Adrenal gland (tissue), 12 donors: ENCODE measurements around the gene RGS19. TPM values are rescaled to one million over a fixed set of nuclear protein-coding genes. Genes with fewer than 3 reads are reported as not detected.

Experiments
- DNase-seq, 7 donors: peaks; one replicate each; pipeline ENCODE4 v3.0.0-alpha.2; 2019 to 2020
- H3K27ac ChIP-seq, 5 donors: fragments of 200-600 bp; sonication (generic) in 4 of 5; 1 replicate in 3 of 5; 2 replicates in 2 of 5; pipeline versions ENCODE4 v1.5.1 to v1.8.0; 2016 to 2020; ENCODE audit warnings: mild to moderate bottlenecking in 1 of 5
- H3K27me3 ChIP-seq: fragments of 200-600 bp; 2 replicates; pipeline ENCODE4 v1.8.0; 2021
- H3K36me3 ChIP-seq, 2 donors: fragments of 200-600 bp; replicated peaks in 1 of 2; 1 replicate in 1 of 2; 2 replicates in 1 of 2; pipeline versions ENCODE4 v1.5.1 to v1.8.0; 2018 to 2022
- H3K4me1 ChIP-seq, 2 donors: fragments of 200-600 bp; replicated peaks in 1 of 2; 1 replicate in 1 of 2; 2 replicates in 1 of 2; pipeline versions ENCODE4 v1.5.1 to v1.8.0; 2018 to 2021
- H3K4me3 ChIP-seq, 4 donors: fragments of 200-600 bp; sonication (generic) in 3 of 4; one replicate each; pipeline ENCODE4 v1.5.1; 2016 to 2018
- H3K9me3 ChIP-seq, 3 donors: fragments of 200-600 bp; sonication (generic) in 1 of 3; replicated peaks in 1 of 3; 1 replicate in 2 of 3; 2 replicates in 1 of 3; pipeline versions ENCODE4 v1.5.1 to v1.8.0; 2016 to 2021
- POLR2A ChIP-seq, 2 donors: fragments of 450-650 bp; IDR thresholded peaks; one replicate each; pipeline ENCODE4 v1.6.1; 2017; ENCODE audit warnings: antibody characterized with exemption in 2 of 2, mild to moderate bottlenecking in 2 of 2, moderate library complexity in 1 of 2
- WGBS, 4 donors: extraction: QIAGEN DNeasy Blood & Tissue Kit in 2 of 4; methylation state at CpG; one replicate each; pipeline versions ENCODE4 v1.1.5 to v1.1.7; 2013 to 2017; 5-methylcytosine and 5-hydroxymethylcytosine counted together
- intact Hi-C, 2 donors: fragments of 100-400 bp; cut with DNase I; formaldehyde crosslinking; loops; one replicate each; pipeline versions ENCODE4 v1.14.1 to v1.15.0; 2022 to 2023
- polyA plus RNA-seq, 3 donors: library from polyadenylated mRNA; stranded (reverse); fragments of 200-250 nt in 2 of 3; fragments of 350-450 nt in 1 of 3; fragmentation: Illumina TruSeq in 1 of 3; extraction: RNeasy Lipid Tissue Mini Kit (QIAGEN cat#74804) in 1 of 3; gene quantifications; one replicate each; pipeline ENCODE4 v1.2.3, GENCODE V29; 2013 to 2014
- total RNA-seq, 9 donors: library from RNA; depleted of rRNA in 4 of 9; stranded (reverse); fragments of >200 nt in 4 of 9; fragments of 120-200 nt in 1 of 9; fragmentation: NEBNext Ultra II Directional in 1 of 9; extraction: Animal tissue kit (Norgen Biotek cat#: 25700) in 1 of 9; gene quantifications; one replicate each; pipeline versions ENCODE4 v1.1.0 to v1.2.4, GENCODE V29; 2013 to 2023
- TF ChIP-seq, protein P1 (sequence below), 6 experiments: fragments of 450-650 bp in 4 of 6; fragments of 200-600 bp in 2 of 6; sonication (generic) in 1 of 6; IDR thresholded peaks; 1 replicate in 5 of 6; 2 replicates in 1 of 6; pipeline versions ENCODE4 v1.5.1 to v1.8.0; 2016 to 2021; ENCODE audit warnings: antibody characterized with exemption in 6 of 6, mild to moderate bottlenecking in 2 of 6, moderate library complexity in 1 of 6
- donor health status: healthy with polysubstance abuse.
- donor health status: Bipolar disorder and iron deficiency.
- donor health status: DM: yes; HTN: yes; CAD: no.
- donor health status: DM: no; HTN: no; CAD: no.
- donor health status: DM: no; HTN: no; CAD: no.
- donor health status: DM: yes; HTN: yes; CAD: no.

The RGS19 gene
- total and polyA plus RNA-seq, 12 donors = 3.0 to 42.0 (median 15.1) TPM

- H3K36me3 ChIP-seq = peaks cover 0 to 76% of the 10 kb centered on the region in 2 donors
- no peaks in the 10 kb centered on the region for H3K9me3 ChIP-seq
- intact Hi-C loops = loop anchor here in 1 of 2 donors (10.0 kb wide), 1 partner anchor 84 kb away; no protein-coding TSS in a partner anchor
- DNase-seq = no peak
- WGBS, 4 donors = 91 to 95% (median 93%) methylated on average over 11 to 20 of the region's 20 CpGs
- no peaks in the 10 kb centered on the region for H3K27me3 ChIP-seq
- no peak for TF ChIP-seq POLR2A (IDR thresholded peaks at IDR 0.05)
- TF ChIP-seq, protein P1, sequence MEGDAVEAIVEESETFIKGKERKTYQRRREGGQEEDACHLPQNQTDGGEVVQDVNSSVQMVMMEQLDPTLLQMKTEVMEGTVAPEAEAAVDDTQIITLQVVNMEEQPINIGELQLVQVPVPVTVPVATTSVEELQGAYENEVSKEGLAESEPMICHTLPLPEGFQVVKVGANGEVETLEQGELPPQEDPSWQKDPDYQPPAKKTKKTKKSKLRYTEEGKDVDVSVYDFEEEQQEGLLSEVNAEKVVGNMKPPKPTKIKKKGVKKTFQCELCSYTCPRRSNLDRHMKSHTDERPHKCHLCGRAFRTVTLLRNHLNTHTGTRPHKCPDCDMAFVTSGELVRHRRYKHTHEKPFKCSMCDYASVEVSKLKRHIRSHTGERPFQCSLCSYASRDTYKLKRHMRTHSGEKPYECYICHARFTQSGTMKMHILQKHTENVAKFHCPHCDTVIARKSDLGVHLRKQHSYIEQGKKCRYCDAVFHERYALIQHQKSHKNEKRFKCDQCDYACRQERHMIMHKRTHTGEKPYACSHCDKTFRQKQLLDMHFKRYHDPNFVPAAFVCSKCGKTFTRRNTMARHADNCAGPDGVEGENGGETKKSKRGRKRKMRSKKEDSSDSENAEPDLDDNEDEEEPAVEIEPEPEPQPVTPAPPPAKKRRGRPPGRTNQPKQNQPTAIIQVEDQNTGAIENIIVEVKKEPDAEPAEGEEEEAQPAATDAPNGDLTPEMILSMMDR (IDR thresholded peaks at IDR 0.05) = no peak
- no peak overlapping the region for H3K4me3 ChIP-seq
- H3K27ac ChIP-seq = no peak overlapping the region
- H3K4me1 ChIP-seq = no peaks in the 10 kb centered on the region
Observed at GRCh38 chr20:64030371-64031134, 48.8 kb downstream of the RGS19 start.

GRCh38 chr20:64029293-64030117 lies 49.8 kb downstream of the RGS19 start:
- TF ChIP-seq, protein P1 (IDR thresholded peaks at IDR 0.05) = no peak
- no peak for TF ChIP-seq POLR2A (IDR thresholded peaks at IDR 0.05)
- H3K4me3 ChIP-seq = no peak overlapping the region
- intact Hi-C loops = loop anchor here in 1 of 2 donors (10.0 kb wide), 1 partner anchor 85 kb away; no protein-coding TSS in a partner anchor
- WGBS, 4 donors = 87 to 93% (median 91%) methylated on average over 7 to 38 of the region's 38 CpGs
- no peak overlapping the region for H3K27ac ChIP-seq
- H3K36me3 ChIP-seq = peaks cover 0 to 87% of the 10 kb centered on the region in 2 donors
- no peaks in the 10 kb centered on the region for H3K4me1 ChIP-seq
- H3K27me3 ChIP-seq = no peaks in the 10 kb centered on the region
- no peak for DNase-seq
- no peaks in the 10 kb centered on the region for H3K9me3 ChIP-seq

GRCh38 chr20:64027981-64028685 lies 51.2 kb downstream of the RGS19 start:
- DNase-seq = no peak
- WGBS, 4 donors = 80 to 90% (median 90%) methylated on average over 16 to 24 of the region's 24 CpGs
- H3K4me3 ChIP-seq = no peak overlapping the region
- no peaks in the 10 kb centered on the region for H3K9me3 ChIP-seq
- peaks cover 0 to 97% of the 10 kb centered on the region in 2 donors for H3K36me3 ChIP-seq
- intact Hi-C loops = no loop called here
- no peaks in the 10 kb centered on the region for H3K4me1 ChIP-seq
- H3K27me3 ChIP-seq = no peaks in the 10 kb centered on the region
- H3K27ac ChIP-seq = no peak overlapping the region
- TF ChIP-seq, protein P1 (IDR thresholded peaks at IDR 0.05) = no peak
- no peak for TF ChIP-seq POLR2A (IDR thresholded peaks at IDR 0.05)
